A673 (cell line): ENCODE data around the gene OTUD5. TPM values are rescaled to one million over a fixed set of nuclear protein-coding genes. Genes with fewer than 3 reads are reported as not detected.

Experiments used
- BruUV-seq: library from RNA; stranded (reverse); fragments of 400-500 nt; replicated peaks from 2 replicates; lab custom pipeline; 2021; lab: Mats Ljungman, UMichigan
- CTCF ChIA-PET: fragments of 300-600 bp; sonication (Branson Sonifier 250); formaldehyde crosslinking; loops from one replicate; lab custom pipeline; 2022; ENCODE audit warnings: antibody characterized with exemption; lab: Charles Lee
- POLR2A ChIA-PET: fragments of 300-600 bp; sonication (Branson Sonifier 250); formaldehyde crosslinking; loops from one replicate; lab custom pipeline; 2022; ENCODE audit warnings: antibody characterized with exemption; ENCODE audit not compliant: low non-redundant PET; lab: Charles Lee
- DNase-seq: peaks from one replicate; pipeline ENCODE4 v3.0.0-alpha.2; 2015; ENCODE audit warnings: low spot score
- H3K27ac ChIP-seq: fragments of 200-600 bp; sonication (generic); 2 replicates; pipeline ENCODE4 v1.5.1; 2016; ENCODE audit warnings: mixed run types, low read depth, mild to moderate bottlenecking, mixed read lengths, antibody characterized with exemption, low read length; ENCODE audit not compliant: poor library complexity, severe bottlenecking
- H3K27me3 ChIP-seq: fragments of 200-600 bp; sonication (generic); replicated peaks from 2 replicates; pipeline ENCODE4 v1.6.1; 2017; ENCODE audit warnings: mixed run types, low read depth, mild to moderate bottlenecking, mixed read lengths, antibody characterized with exemption, low read length; ENCODE audit not compliant: insufficient read depth, poor library complexity
- H3K36me3 ChIP-seq: fragments of 200-600 bp; sonication (generic); 2 replicates; pipeline ENCODE4 v1.6.1; 2016; ENCODE audit warnings: mixed run types, mild to moderate bottlenecking, mixed read lengths, antibody characterized with exemption, low read length; ENCODE audit not compliant: insufficient read depth, poor library complexity, severe bottlenecking
- H3K4me1 ChIP-seq: fragments of 200-600 bp; sonication (generic); 2 replicates; pipeline ENCODE4 v1.6.1; 2017; ENCODE audit warnings: mixed run types, mild to moderate bottlenecking, mixed read lengths, antibody characterized with exemption, low read length; ENCODE audit not compliant: insufficient read depth, poor library complexity, severe bottlenecking
- H3K4me3 ChIP-seq: fragments of 200-600 bp; sonication (generic); 2 replicates; pipeline ENCODE4 v1.5.1; 2016; ENCODE audit warnings: low read depth, mixed run types, mild to moderate bottlenecking, mixed read lengths, low read length; ENCODE audit not compliant: poor library complexity, severe bottlenecking
- H3K9me3 ChIP-seq: fragments of 200-600 bp; sonication (generic); 2 replicates; pipeline ENCODE4 v1.6.1; 2016; ENCODE audit warnings: mixed run types, low read depth, mild to moderate bottlenecking, mixed read lengths, antibody characterized with exemption, low read length; ENCODE audit not compliant: poor library complexity, severe bottlenecking
- CTCF ChIP-seq: fragments of 300-800, 200-600 bp; sonication (generic); conservative IDR thresholded peaks from 2 replicates; pipeline ENCODE4 v1.5.1; 2017; ENCODE audit warnings: low read depth, mild to moderate bottlenecking, antibody characterized with exemption, low read length, moderate library complexity, mixed read lengths
- EZH2 ChIP-seq: fragments of 200-600 bp; sonication (generic); IDR thresholded peaks from 2 replicates; pipeline ENCODE4 v1.6.1; 2017; ENCODE audit warnings: borderline replicate concordance, low read depth, mild to moderate bottlenecking, mixed read lengths, antibody characterized with exemption, low read length; ENCODE audit not compliant: poor library complexity, severe bottlenecking
- intact Hi-C: fragments of 100-400 bp; cut with micrococcal nuclease; formaldehyde crosslinking; loops from one replicate; pipeline ENCODE4 v1.10.0; 2022; ENCODE audit not compliant: unreplicated experiment
- total RNA-seq: library from RNA; stranded (reverse); gene quantifications from 2 replicates; pipeline ENCODE4 v1.2.3, GENCODE V29; 2021

The OTUD5 gene
- total RNA-seq, 1 experiment from 2014 or later = 67.5 TPM

- Histone ChIP-seq H3K27ac (no peak overlapping the region), H3K4me1 (peaks cover 13% of the 10 kb centered on the region), H3K27me3 (no peaks in the 10 kb centered on the region), H3K36me3 (no peaks in the 10 kb centered on the region), H3K9me3 (no peaks in the 10 kb centered on the region), H3K4me3 (no peak overlapping the region)
- CTCF ChIA-PET = no interaction called here
- no peak for DNase-seq
- POLR2A ChIA-PET = no interaction called here
- TF ChIP-seq EZH2 (no peak), CTCF (no peak)
- intact Hi-C loops = no loop called here
- no TSS peak for BruUV-seq
Measured at GRCh38 chrX:48968377-48968776, 11.0 kb upstream of the OTUD5 start.

- Histone ChIP-seq H3K36me3 (no peaks in the 10 kb centered on the region), H3K4me1 (peaks cover 7% of the 10 kb centered on the region), H3K27ac (no peak overlapping the region), H3K4me3 (no peak overlapping the region), H3K9me3 (no peaks in the 10 kb centered on the region), H3K27me3 (no peaks in the 10 kb centered on the region)
- intact Hi-C loops = no loop called here
- TF ChIP-seq EZH2 = no peak
- TF ChIP-seq CTCF = no peak
- POLR2A ChIA-PET = no interaction called here
- DNase-seq = no peak
- CTCF ChIA-PET = no interaction called here
- no TSS peak for BruUV-seq
Measured at GRCh38 chrX:48966796-48967579, 9.6 kb upstream of the OTUD5 start.

- DNase-seq = no peak
- Histone ChIP-seq H3K36me3 (no peaks in the 10 kb centered on the region), H3K27ac (no peak overlapping the region), H3K4me3 (no peak overlapping the region), H3K9me3 (no peaks in the 10 kb centered on the region), H3K4me1 (no peaks in the 10 kb centered on the region), H3K27me3 (no peaks in the 10 kb centered on the region)
- TF ChIP-seq EZH2 (no peak), CTCF (no peak)
- intact Hi-C loops = no loop called here
- ChIA-PET POLR2A (no interaction called here), CTCF (no interaction called here)
- no TSS peak for BruUV-seq
Measured at GRCh38 chrX:48965959-48966358, 8.6 kb upstream of the OTUD5 start.
